Fibroblast of peridontal ligament (primary cell): ENCODE data around the gene ZNF205.
"Not testable (repeated sequence)": the region's sequence is repeated elsewhere in the genome, so short reads cannot be mapped to it uniquely, and the experiment has no call there.

ENCODE experiments used
- DNase-seq: peaks from one replicate; pipeline ENCODE4 v3.0.0-alpha.2; 2010; ENCODE audit errors: extremely low read depth

Gene ZNF205

DNA sequence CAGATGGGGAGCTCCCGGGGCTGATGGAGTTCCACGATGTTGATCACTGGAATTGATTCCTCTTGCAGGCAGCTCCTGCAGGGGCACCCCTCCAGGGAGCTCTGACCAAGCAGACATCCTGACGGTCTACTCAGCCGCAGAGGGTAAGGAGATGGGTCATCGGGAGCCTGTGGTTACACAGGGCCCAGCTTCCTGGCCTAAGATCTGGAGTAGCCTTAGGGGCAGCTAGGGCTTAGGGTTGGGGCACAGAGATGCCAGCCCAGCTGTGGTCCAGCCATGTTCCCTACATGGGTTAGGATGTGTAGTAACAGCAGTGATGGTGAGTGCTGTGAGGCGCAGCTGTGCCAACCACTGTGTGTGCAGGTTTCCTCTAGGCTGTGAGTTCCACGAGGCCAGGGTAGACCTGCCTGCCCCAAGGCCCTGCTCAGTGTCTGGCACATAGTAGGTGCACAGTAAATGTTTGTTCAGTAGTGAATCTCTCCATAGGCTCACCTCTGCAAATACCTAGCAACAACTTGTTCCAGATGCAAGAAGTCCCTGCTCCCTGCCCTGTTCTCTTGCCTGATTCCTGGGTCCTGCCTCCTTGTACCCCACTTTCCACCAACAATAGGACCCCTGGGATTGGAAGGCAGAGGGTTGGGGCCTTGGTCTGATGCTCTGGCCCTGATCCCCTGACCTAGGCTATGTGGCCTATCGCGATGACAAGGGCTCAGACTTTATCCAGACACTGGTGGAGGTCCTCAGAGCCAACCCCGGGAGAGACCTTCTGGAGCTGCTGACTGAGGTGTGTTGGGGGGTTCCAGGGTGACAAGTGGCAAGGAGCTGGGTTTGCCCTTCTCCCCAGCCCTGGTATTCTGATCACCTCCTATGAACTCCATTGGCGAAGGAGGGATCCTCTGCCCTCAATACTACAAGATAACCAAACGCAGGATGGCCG is 36.1 kb downstream of the ZNF205 start:
- DNase-seq: no peak

DNA sequence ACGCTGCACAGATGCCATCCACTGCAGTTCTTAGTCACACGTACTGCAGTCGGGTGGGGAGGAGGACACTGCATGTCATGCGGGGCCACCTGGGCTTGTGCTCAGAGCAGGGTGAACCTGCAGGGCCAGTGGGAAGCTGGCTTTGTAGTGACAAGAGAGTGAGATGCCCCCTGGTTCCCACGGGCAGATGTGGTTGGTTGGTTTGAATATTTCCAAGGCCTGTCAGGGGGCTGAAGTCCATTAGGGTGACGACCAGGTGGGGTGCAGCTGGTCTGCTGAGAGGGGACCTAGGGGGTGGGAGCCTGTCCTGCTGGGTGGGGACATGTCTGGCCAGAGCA is 36.8 kb downstream of the ZNF205 start:
- no peak for DNase-seq

DNA sequence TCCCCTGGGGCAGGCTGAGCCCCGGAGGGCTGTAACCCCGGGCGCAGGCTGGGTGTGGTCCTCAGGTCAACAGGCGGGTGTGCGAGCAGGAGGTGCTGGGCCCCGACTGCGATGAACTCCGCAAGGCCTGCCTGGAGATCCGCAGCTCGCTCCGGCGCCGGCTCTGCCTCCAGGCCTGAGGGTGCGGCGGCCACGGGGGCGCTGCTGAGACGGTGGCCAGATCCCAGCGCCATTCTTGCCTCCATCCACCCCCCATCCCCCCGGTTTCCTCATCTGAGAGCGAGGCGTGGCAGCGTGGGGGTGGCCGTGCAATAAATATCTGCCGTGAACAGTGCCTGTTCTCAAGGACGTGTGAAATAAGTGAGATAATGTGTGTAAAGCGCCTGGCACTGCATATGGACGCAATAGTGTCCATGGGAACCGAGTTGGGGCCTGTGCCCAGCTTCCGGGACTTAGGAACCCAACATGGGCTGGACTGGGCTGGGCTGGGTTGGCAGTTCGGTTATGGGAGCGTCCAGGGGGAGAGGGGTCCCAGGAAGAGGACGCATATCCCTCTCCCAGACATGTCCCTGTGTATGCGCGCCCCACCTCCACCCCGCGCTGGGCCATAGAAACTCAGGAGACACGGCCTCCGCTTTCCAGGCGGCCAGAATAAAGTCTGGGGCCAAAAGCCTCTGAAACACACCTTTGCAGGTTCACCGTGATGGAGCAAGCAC is 37.4 kb downstream of the ZNF205 start:
- DNase-seq: peak; percentile 31

DNA sequence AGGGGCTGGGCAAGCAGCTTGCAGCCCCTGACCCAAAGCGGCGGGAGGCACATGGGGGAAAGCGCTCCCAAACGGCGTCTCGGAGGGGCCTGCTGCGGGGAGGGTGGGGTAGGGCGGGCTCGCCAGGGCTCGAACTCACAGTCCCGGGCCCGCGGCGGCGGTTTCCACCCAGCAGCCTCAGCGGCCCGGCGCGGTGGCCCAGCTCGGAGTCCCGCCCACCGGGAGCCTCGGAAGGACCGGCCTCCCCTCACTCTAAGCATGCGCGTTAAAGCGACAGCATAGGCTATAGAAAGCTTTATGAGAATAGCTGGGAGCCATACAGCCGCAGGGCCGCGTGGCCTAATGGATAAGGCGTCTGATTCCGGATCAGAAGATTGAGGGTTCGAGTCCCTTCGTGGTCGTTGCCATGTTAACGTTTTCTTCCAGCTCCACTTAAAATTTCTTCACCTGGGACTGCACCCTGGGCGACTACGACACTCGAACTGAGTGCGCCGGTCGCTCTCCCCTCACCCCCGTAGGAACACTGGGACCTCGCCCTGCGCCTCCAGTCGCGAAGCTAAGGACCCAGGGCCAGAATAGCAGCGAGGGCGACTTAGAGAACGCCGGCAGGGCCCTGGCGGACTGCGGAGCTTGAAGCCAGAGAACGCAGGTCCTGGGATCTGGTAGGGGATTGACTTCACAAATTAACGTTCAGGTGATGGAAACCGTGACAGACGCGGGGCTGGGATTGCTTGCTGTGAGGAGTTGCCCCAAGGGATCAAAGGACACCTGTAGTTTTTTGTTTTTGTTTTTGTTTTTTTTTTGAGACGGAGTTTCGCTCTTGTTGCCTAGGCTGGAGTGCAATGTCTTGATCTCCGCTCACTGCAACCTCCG is 38.2 kb downstream of the ZNF205 start:
- DNase-seq: peak; percentile 97

DNA sequence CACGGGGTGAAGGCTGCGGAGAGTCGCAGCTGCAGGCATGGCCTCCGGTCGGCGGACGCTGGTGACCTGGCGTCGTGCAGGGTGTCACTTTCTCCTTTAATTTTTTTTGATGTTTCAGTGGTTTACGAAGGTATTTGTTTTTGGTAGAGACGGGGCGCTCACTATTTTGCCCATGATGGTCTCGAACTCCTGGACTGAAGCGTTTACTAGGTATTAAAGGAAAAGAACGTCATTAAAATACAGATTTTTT is 39.6 kb downstream of the ZNF205 start:
- no peak for DNase-seq

DNA sequence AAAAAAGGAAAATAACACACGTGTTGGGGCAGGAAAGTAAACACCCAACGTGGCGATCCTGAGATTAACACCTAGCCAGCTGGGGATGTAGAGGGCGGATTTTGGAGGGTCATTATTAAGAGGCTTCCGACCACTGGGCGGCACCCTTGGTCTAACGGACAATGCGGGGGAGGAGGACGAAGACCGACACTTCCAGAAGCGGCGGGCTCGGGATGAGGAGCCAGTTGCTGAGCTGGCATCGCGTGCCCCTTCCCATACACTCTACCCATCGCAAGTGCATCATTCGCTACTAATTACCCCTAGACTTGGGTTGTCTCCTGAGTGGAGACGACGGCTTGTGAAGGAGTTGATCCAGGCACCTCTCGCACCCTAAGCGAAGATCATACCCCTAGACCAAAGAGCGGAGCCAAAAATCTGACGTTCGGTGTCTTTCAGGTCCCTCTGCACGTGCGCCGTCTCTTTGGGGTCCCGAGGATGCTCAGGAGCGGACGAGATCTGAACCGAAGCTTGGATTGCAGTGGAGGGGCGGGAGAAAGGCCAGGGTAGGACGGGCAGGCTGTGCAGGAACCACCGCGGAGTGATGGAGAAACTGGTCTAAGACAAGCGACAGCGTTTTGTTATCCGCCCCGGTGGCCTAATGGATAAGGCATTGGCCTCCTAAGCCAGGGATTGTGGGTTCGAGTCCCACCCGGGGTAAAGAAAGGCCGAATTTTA is 40.0 kb downstream of the ZNF205 start:
- DNase-seq: peak; percentile 93

DNA sequence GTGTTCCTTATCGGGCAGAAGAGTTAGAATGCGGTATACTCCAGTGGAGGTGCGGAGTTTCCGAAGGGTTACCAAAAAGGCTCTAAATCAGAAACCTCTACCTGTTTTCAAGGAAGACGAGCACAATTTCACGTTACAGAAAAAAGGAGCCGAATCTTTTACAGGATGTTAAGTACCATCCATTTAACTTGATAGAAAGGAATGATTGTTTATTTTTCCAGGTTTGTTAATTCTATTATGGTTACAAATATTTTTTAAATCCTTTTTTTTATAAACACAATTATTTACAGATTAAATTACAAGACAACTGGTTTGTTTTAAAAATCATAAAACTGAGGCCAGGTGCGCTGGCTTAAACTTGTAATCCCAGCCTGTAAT is 40.6 kb downstream of the ZNF205 start:
- DNase-seq: no peak

DNA sequence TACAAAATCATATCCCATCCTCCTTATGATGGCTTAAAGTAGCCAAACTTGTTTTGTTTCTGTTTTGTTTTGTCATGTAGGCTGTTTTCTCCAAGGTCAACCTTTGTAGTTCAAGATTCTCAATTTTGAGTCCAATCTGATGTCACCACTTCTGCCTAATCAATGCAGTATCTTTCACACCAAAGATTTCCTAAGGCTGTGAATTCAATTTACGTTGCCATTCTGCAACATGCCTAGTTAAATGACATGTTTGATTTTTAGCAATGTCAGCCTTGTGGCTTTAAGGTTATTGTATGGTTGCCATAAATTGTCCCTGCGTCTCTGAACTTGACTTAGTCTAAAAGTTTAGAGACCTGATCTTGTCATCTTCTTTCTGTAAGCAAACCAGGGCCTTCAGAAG is 42.8 kb downstream of the ZNF205 start:
- DNase-seq: no peak

DNA sequence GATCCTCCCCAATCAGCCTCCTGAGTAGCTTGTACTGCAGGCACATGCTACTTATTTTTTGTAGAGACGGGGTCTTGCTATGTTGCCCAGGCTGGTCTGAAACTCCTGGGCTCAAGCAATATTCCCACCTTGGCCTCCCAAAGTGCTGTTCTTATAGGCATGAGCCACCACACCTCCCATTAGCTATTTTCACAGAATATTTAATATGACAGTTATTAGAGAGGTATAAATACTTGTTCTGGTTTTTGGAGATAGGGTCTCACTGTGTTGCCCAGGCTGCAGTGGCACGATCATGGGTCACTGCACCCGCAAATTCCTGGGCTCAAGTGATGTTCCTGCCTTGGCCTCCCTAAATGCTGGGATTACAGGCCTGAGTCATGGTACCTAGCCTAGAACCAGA is 43.6 kb downstream of the ZNF205 start:
- no peak for DNase-seq

DNA sequence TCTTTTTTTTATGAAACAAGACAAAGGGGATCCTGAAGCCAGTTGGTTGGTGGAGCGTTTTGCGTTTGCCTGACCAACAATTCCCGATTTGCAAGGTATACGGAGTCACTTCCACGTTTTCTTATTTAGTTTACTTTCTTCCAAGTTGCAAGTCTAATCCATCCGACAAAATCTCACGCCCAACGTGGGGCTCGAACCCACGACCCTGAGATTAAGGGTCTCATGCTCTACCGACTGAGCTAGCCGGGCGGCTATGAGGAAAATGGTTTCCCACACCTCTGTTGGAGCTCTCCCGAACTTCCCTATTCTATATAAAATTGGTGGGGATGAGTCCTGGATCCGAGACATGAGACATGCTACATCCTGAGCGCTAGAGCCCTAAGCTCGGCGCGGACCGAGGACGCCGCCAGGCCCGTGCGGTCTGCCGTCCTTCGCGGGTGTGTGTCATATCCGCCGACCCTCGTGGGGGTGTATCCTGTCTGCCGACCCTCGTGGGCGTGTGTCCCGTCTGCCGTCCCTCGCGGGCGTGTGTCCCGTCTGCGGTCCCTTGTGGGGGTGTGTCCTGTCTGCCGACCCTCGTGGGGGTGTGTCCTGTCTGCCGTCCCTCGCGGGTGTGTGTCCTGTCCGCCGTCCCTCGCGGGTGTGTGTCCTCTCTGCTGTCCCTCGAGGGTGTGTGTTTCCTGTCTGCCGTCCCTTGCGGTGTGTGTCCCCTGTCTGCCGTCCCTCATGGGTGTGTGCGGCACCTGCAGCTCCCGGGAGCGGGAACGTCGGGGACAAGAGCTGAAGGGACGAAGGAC is 45.0 kb downstream of the ZNF205 start:
- DNase-seq: peak; percentile 95

DNA sequence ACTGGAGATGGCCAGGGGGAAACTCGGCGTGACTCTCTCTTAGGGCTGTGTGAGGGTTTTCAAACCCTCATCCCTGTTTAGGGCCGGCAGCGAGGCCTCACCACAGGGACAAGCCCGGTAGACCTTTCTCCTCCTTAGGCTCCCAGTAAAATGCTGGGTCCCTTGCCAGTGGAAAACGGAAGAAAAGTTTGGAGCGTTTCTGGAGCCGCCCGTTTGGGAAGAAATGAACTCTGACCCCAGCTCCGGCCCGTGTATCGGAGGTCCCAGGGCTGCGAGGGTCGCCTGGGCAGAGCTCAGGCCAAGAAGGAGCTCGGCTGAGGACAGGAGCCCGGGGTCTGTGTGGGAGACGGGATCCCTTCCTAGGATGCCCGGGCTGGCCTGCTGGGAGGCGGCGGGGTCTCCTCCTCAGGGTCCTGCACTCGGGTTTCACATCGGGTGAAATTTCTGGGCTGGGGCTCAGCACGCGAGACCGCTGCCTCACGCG is 45.7 kb downstream of the ZNF205 start:
- DNase-seq: peak; percentile 29

DNA sequence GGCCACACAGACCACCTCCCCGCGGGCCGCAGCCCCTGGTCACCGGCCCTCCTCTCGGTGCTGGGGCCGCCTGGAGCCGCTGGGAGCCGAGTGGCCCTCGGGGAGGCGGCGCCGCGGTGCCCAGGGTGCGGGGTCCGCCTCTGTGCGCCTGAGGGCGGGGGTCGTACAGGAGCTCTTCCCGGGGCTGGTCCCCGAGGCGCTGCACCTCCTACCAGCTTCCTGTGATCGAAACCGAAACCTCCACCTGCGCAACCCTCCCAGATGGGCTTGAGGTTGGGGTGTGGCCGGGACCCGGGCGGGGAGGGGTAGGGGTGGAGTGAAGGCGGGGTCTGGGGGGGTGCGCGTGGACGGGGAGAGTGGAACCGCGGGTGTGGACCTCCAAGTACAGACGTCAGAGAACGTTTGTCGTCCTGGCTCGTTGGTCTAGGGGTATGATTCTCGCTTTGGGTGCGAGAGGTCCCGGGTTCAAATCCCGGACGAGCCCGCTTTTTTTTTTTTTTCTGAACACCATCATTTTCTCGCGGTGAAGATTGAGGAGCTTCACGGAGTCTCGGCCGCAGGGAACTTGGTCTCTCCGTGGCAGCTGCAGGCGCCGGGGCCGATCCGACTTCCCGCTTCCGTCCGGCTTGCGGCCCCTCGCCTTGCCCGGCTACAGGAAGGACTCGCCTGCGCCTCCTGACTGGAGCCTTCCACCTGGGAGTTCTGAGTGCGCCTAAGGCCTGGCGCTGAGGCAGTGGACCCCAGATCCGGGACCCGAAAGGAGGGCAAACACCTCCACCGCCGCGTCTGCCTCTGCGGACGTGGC is 46.3 kb downstream of the ZNF205 start:
- DNase-seq: peak; percentile 83

DNA sequence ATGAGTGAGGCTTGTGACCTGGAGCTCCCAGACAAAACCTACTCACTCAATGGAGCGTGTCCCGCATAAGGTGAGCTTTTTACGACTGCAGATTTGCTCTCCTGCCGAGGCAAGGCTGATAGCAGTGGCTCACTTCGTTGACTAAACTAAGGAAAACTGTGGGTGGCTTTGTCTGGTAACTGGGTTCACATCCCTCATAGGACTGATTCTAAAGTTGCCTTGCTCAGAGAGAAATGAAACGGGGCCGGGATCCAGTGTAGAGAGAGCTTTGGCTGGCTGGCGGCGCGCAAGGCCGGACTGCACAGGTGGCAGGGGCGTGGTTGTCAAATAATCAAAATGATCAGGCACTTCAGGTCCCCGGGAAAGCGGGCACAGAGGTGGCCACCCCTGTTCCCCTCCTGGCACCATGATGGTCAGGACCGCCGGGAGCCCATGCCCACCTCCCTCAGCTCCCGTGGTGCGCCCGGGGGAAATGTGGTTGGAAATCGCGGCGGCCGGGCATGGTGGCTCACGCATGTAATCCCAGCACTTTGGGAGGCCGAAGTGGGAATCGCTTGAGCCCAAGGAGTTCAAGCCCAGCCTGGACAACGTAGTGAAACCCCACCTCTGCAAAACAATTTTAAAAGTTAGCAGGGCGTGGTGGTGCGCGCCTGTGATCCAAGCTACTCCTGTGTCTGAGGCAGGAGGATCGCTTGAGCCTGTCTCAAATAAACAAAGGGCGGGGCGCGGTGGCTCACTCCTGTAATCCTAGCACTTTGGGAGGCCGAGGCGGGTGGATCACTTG is 49.0 kb downstream of the ZNF205 start:
- DNase-seq: no peak

DNA sequence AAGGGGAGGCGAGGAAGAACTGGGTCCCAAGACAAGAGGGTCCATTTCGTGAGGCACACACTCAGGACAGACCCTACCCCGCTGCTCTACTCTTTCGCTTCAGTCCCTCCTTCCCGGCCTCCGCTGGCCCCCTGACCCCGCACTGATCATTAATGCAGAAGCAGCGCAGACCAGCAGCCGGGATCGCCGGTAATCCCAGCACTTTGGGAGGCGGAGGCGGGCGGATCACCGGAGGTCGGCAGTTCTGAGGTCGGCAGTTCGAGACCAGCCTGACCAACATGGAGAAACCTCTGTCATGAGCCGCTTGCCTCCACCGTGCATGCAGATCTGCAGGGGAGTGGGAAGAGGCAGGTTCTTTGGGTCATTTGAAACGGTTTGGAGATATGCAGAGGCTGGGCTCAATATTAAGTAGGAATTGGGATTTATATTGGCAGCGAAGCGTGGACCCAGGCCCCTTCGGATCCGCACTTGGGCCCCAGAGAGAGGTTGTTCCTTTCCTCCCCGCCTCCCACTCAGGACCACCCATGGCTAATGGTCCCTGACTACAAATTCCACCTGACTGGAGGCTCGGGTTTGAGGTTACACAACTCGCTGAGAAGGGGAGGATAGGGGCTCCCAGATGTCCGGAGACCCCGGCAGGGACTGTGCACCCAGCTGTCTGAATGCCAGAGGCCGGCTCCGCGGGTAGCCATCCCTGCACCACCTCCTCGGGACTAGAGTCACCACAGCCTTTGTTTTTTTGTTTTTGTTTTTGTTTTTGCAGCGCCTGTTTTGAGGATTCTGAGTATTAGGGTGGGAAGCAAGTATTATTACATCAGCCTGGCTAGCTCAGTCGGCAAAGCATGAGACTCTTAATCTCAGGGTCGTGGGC is 52.0 kb downstream of the ZNF205 start:
- DNase-seq: no peak

DNA sequence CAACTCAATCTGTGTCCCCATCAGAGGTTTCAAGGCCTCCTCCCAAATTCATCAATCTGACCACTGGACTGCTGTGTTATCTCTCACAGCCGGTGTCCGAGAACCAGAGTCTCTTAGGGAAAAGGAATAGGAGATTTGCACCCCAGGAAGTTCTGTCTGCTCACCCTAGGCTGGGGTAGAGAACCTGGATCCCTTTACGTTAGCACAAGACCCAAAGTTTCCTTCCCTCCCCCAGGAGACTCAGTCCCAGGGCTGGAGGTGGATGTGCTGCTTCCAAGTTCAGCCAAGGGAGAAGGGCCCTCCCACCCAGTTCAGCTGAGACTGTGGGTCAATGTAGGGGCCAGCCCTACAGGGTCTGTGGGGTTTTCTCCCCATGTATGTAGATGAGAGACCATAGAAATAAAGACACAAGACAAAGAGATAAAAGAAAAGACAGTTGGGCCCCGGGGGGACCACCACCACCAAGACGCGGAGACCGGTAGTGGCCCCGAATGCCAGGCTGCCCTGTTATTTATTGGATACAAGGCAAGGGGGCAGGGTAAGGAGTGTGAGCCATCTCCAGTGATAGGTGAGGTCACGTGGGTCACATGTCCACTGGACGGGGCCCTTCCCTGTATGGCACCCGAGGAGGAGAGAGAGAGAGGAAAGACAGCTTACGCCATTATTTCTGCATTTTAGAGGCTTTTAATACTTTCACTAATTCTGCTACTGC is 52.9 kb downstream of the ZNF205 start:
- DNase-seq: no peak

DNA sequence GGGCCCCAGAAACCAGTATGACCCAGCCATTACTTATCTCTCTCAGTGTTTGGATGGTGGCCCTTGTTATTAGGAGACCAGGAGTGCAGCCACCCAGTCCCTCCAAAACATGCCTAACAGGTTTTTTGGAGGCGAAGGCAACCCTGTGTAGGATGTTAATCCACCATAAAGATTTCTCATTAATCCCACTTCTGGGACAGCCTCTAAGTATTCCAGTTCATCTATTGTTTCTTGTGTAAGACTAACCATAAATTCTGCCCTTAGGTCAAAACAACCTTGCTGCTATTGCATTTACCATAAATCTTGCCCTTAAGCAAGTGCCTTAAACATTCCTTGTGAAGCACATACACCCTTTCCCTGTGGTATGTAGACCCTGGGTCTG is 54.1 kb downstream of the ZNF205 start:
- DNase-seq: no peak

DNA sequence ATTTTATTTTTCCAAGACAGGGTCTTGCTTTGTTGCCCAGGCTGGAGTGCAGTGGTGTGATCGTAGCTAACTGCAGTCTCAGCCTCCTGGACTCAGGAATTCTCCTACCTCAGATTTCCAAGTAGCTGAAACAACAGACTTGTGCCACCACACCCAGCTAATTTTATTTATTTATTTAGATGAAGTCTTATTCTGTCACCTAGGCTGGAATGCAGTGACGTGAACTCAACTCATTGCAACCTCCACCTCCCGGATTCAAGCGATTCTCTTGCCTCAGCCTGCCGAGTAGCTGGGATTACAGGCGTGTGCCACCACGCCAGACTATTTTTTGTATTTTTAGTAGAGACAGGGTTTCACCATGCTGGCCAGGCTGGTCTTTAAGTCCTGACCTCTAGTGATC is 56.3 kb downstream of the ZNF205 start:
- not testable (repeated sequence) for DNase-seq
